ENCODE data around the gene NFASC. TPM values are rescaled to one million over a fixed set of nuclear protein-coding genes. Genes with fewer than 3 reads are reported as not detected.

The NFASC gene
- total RNA-seq, 1 donor from 2014 or later, result 0.18 TPM

GRCh38 chr1:204880906-204881305 is 10.2 kb downstream of the NFASC start:
- H3K4me1 Mint-ChIP-seq (ENCODE audit: low read depth), result no peaks in the 10 kb centered on the region
- H3K27ac Mint-ChIP-seq, result no peak overlapping the region
- no peak for DNase-seq (ENCODE audit: low spot score)
- H3K36me3 Mint-ChIP-seq (ENCODE audit: low read depth), result no peaks in the 10 kb centered on the region
- no peaks in the 10 kb centered on the region for H3K9me3 Mint-ChIP-seq
- H3K4me3 Mint-ChIP-seq (ENCODE audit: low read depth), result no peak overlapping the region
- intact Hi-C loops (cut with micrococcal nuclease), result no loop called here
- peaks cover 21% of the 10 kb centered on the region for H3K27me3 Mint-ChIP-seq (ENCODE audit: low read depth)

- DNase-seq (ENCODE audit: low spot score), result no peak
- no peaks in the 10 kb centered on the region for H3K4me1 Mint-ChIP-seq (ENCODE audit: low read depth)
- peaks cover 13% of the 10 kb centered on the region for H3K27me3 Mint-ChIP-seq (ENCODE audit: low read depth)
- H3K4me3 Mint-ChIP-seq (ENCODE audit: low read depth), result no peak overlapping the region
- no peaks in the 10 kb centered on the region for H3K36me3 Mint-ChIP-seq (ENCODE audit: low read depth)
- intact Hi-C loops (cut with micrococcal nuclease), result no loop called here
- no peak overlapping the region for H3K27ac Mint-ChIP-seq
- H3K9me3 Mint-ChIP-seq, result no peaks in the 10 kb centered on the region
These were observed 11.8 kb downstream of the NFASC start for GRCh38 chr1:204882479-204882878.

- peaks cover 14% of the 10 kb centered on the region for H3K27me3 Mint-ChIP-seq (ENCODE audit: low read depth)
- H3K9me3 Mint-ChIP-seq, result no peaks in the 10 kb centered on the region
- no peak for DNase-seq (ENCODE audit: low spot score)
- no peak overlapping the region for H3K27ac Mint-ChIP-seq
- no peak overlapping the region for H3K4me3 Mint-ChIP-seq (ENCODE audit: low read depth)
- H3K36me3 Mint-ChIP-seq (ENCODE audit: low read depth), result no peaks in the 10 kb centered on the region
- H3K4me1 Mint-ChIP-seq (ENCODE audit: low read depth), result no peaks in the 10 kb centered on the region
- intact Hi-C loops (cut with micrococcal nuclease), result no loop called here
These were observed 12.7 kb downstream of the NFASC start for GRCh38 chr1:204883405-204883804.

- Mint-ChIP-seq H3K27ac (no peak overlapping the region), H3K36me3 (ENCODE audit: low read depth) (no peaks in the 10 kb centered on the region), H3K9me3 (no peaks in the 10 kb centered on the region), H3K27me3 (ENCODE audit: low read depth) (peaks cover 20% of the 10 kb centered on the region), H3K4me1 (ENCODE audit: low read depth) (no peaks in the 10 kb centered on the region), H3K4me3 (ENCODE audit: low read depth) (no peak overlapping the region)
- intact Hi-C loops (cut with micrococcal nuclease), result no loop called here
- DNase-seq (ENCODE audit: low spot score), result no peak
These were observed 14.6 kb downstream of the NFASC start for GRCh38 chr1:204885288-204885711.

GRCh38 chr1:204885790-204886189 is 15.1 kb downstream of the NFASC start:
- Mint-ChIP-seq H3K27ac (no peak overlapping the region), H3K4me1 (ENCODE audit: low read depth) (no peaks in the 10 kb centered on the region), H3K9me3 (no peaks in the 10 kb centered on the region), H3K27me3 (ENCODE audit: low read depth) (peaks cover 21% of the 10 kb centered on the region), H3K4me3 (ENCODE audit: low read depth) (no peak overlapping the region), H3K36me3 (ENCODE audit: low read depth) (no peaks in the 10 kb centered on the region)
- no peak for DNase-seq (ENCODE audit: low spot score)
- intact Hi-C loops (cut with micrococcal nuclease), result no loop called here

- no peak for DNase-seq (ENCODE audit: low spot score)
- Mint-ChIP-seq H3K36me3 (ENCODE audit: low read depth) (no peaks in the 10 kb centered on the region), H3K4me1 (ENCODE audit: low read depth) (no peaks in the 10 kb centered on the region), H3K27ac (no peak overlapping the region), H3K9me3 (no peaks in the 10 kb centered on the region), H3K27me3 (ENCODE audit: low read depth) (peaks cover 22% of the 10 kb centered on the region), H3K4me3 (ENCODE audit: low read depth) (no peak overlapping the region)
- intact Hi-C loops (cut with micrococcal nuclease), result no loop called here
These were observed 17.2 kb downstream of the NFASC start for GRCh38 chr1:204887846-204888245.

GRCh38 chr1:204888294-204888693 is 17.6 kb downstream of the NFASC start:
- Mint-ChIP-seq H3K27ac (no peak overlapping the region), H3K4me1 (ENCODE audit: low read depth) (no peaks in the 10 kb centered on the region), H3K4me3 (ENCODE audit: low read depth) (no peak overlapping the region), H3K36me3 (ENCODE audit: low read depth) (no peaks in the 10 kb centered on the region), H3K9me3 (no peaks in the 10 kb centered on the region), H3K27me3 (ENCODE audit: low read depth) (peaks cover 25% of the 10 kb centered on the region)
- intact Hi-C loops (cut with micrococcal nuclease), result no loop called here
- no peak for DNase-seq (ENCODE audit: low spot score)

- Mint-ChIP-seq H3K27me3 (ENCODE audit: low read depth) (peaks cover 26% of the 10 kb centered on the region), H3K4me3 (ENCODE audit: low read depth) (no peak overlapping the region), H3K36me3 (ENCODE audit: low read depth) (no peaks in the 10 kb centered on the region), H3K4me1 (ENCODE audit: low read depth) (no peaks in the 10 kb centered on the region), H3K27ac (no peak overlapping the region), H3K9me3 (no peaks in the 10 kb centered on the region)
- no peak for DNase-seq (ENCODE audit: low spot score)
- intact Hi-C loops (cut with micrococcal nuclease), result no loop called here
These were observed 19.2 kb downstream of the NFASC start for GRCh38 chr1:204889681-204890383.

- intact Hi-C loops (cut with micrococcal nuclease), result no loop called here
- peaks cover 39% of the 10 kb centered on the region for H3K27me3 Mint-ChIP-seq (ENCODE audit: low read depth)
- no peak for DNase-seq (ENCODE audit: low spot score)
- no peaks in the 10 kb centered on the region for H3K36me3 Mint-ChIP-seq (ENCODE audit: low read depth)
- no peaks in the 10 kb centered on the region for H3K9me3 Mint-ChIP-seq
- no peaks in the 10 kb centered on the region for H3K4me1 Mint-ChIP-seq (ENCODE audit: low read depth)
- H3K4me3 Mint-ChIP-seq (ENCODE audit: low read depth), result no peak overlapping the region
- H3K27ac Mint-ChIP-seq, result no peak overlapping the region
These were observed 21.2 kb downstream of the NFASC start for GRCh38 chr1:204891860-204892259.

- H3K4me1 Mint-ChIP-seq (ENCODE audit: low read depth), result no peaks in the 10 kb centered on the region
- no peaks in the 10 kb centered on the region for H3K9me3 Mint-ChIP-seq
- DNase-seq (ENCODE audit: low spot score), result no peak
- no peak overlapping the region for H3K27ac Mint-ChIP-seq
- intact Hi-C loops (cut with micrococcal nuclease), result no loop called here
- no peak overlapping the region for H3K4me3 Mint-ChIP-seq (ENCODE audit: low read depth)
- peaks cover 28% of the 10 kb centered on the region for H3K27me3 Mint-ChIP-seq (ENCODE audit: low read depth)
- no peaks in the 10 kb centered on the region for H3K36me3 Mint-ChIP-seq (ENCODE audit: low read depth)
These were observed 23.4 kb downstream of the NFASC start for GRCh38 chr1:204894031-204894430.

- Mint-ChIP-seq H3K36me3 (ENCODE audit: low read depth) (no peaks in the 10 kb centered on the region), H3K4me1 (ENCODE audit: low read depth) (no peaks in the 10 kb centered on the region), H3K27ac (no peak overlapping the region), H3K27me3 (ENCODE audit: low read depth) (peaks cover 28% of the 10 kb centered on the region), H3K4me3 (ENCODE audit: low read depth) (no peak overlapping the region), H3K9me3 (no peaks in the 10 kb centered on the region)
- DNase-seq (ENCODE audit: low spot score), result no peak
- intact Hi-C loops (cut with micrococcal nuclease), result no loop called here
These were observed 23.9 kb downstream of the NFASC start for GRCh38 chr1:204894606-204895005.

GRCh38 chr1:204896023-204896422 is 25.4 kb downstream of the NFASC start:
- Mint-ChIP-seq H3K27ac (no peak overlapping the region), H3K9me3 (no peaks in the 10 kb centered on the region), H3K36me3 (ENCODE audit: low read depth) (no peaks in the 10 kb centered on the region), H3K27me3 (ENCODE audit: low read depth) (peaks cover 31% of the 10 kb centered on the region), H3K4me3 (ENCODE audit: low read depth) (no peak overlapping the region), H3K4me1 (ENCODE audit: low read depth) (no peaks in the 10 kb centered on the region)
- intact Hi-C loops (cut with micrococcal nuclease), result no loop called here
- DNase-seq (ENCODE audit: low spot score), result no peak

GRCh38 chr1:204896787-204897469 is 26.3 kb downstream of the NFASC start:
- Mint-ChIP-seq H3K27me3 (ENCODE audit: low read depth) (peaks cover 32% of the 10 kb centered on the region), H3K4me3 (ENCODE audit: low read depth) (no peak overlapping the region), H3K9me3 (no peaks in the 10 kb centered on the region), H3K27ac (no peak overlapping the region), H3K36me3 (ENCODE audit: low read depth) (no peaks in the 10 kb centered on the region), H3K4me1 (ENCODE audit: low read depth) (no peaks in the 10 kb centered on the region)
- no peak for DNase-seq (ENCODE audit: low spot score)
- intact Hi-C loops (cut with micrococcal nuclease), result no loop called here

All from activated T-helper 2 cell treated with anti-CD3 and anti-CD28 coated beads, Interferon-gamma antibody, Interleukin-2, Interleukin-4, amounts not matched to agents 10 μg/mL and 5 μg/mL and 100 μg/mL, durations not matched to agents 14 hours and 24 hours and 36 hours (primary cell).